HUES6 (cell line): ENCODE data around the gene RCC2.

Experiments
- H3K27ac ChIP-seq: 2 replicates; pipeline ENCODE4 v1.7.0; 2013; ENCODE audit warnings: low read depth, mild to moderate bottlenecking, low read length, inconsistent platforms
- H3K27me3 ChIP-seq: 2 replicates; pipeline ENCODE4 v1.6.1; 2013; ENCODE audit warnings: low read length; ENCODE audit not compliant: control insufficient read depth, insufficient read depth
- H3K36me3 ChIP-seq: 2 replicates; pipeline ENCODE4 v1.6.1; 2013; ENCODE audit warnings: low read length; ENCODE audit not compliant: control insufficient read depth, insufficient read depth
- H3K4me1 ChIP-seq: 2 replicates; pipeline ENCODE4 v1.6.1; 2013; ENCODE audit warnings: low read length; ENCODE audit not compliant: control insufficient read depth, insufficient read depth
- H3K4me3 ChIP-seq: 2 replicates; pipeline ENCODE4 v1.5.1; 2013; ENCODE audit warnings: low read depth, low read length
- H3K9ac ChIP-seq: one replicate; pipeline ENCODE4 v1.6.1; 2013; ENCODE audit warnings: mild to moderate bottlenecking, low read length
- H3K9me3 ChIP-seq: 2 replicates; pipeline ENCODE4 v1.6.1; 2013; ENCODE audit warnings: low read depth, low read length; ENCODE audit not compliant: control insufficient read depth, insufficient read depth

Gene RCC2

DNA sequence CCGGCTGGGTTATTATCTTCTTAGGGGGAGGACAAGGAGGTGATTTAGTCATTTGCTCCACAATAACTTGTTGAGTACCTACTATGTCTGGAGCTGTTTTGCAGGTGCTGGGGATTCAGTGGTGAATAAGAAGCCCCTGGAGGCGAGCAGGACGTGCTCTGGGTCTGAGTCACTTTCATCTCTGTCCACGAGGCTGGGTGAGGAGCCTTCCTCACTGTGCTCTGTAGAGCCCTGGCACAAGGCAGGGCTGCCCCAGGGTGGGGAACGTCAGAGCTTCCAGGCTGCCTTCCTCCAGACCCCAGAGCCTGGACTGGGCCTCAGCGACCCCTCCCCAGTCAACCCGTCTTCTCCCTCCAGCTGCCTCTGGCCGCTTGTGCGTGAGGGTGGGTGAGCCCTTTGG lies 70.0 kb downstream of the RCC2 start:
- no peaks in the 10 kb centered on the region for H3K9me3 ChIP-seq
- 0 out of 2 replicates have a peak, but pooled peaks cover 4% of the 10 kb centered on the region for H3K27me3 ChIP-seq
- H3K36me3 ChIP-seq = no peaks in the 10 kb centered on the region
- peak overlapping the region; percentile 9 for H3K9ac ChIP-seq
- H3K4me3 ChIP-seq = no peak overlapping the region
- no peak overlapping the region for H3K27ac ChIP-seq
- peaks cover 13% of the 10 kb centered on the region for H3K4me1 ChIP-seq

DNA sequence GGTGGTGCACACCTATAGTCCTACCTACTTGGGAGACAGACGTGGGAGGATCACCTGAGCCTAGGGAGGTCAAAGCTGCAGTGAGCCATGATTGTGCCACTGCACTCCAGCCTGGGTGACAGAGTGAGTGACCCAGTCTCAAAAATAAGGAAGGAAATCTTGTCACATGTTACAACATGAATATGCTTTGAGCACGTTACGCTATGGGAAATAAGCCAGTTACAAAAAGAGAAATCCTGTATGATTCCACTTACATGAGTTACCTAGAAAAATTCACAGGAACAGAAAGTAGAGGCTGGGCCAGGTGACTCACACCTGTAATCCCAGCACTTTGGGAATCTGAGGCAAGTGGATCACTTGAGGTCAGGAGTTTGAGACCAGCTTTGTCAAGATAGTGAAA lies 74.2 kb downstream of the RCC2 start:
- H3K9me3 ChIP-seq = no peaks in the 10 kb centered on the region
- no peak overlapping the region for H3K9ac ChIP-seq
- no peak overlapping the region for H3K4me3 ChIP-seq
- no peak overlapping the region for H3K27ac ChIP-seq
- H3K27me3 ChIP-seq = 0 out of 2 replicates have a peak, but pooled peaks cover 4% of the 10 kb centered on the region
- peaks cover 14% of the 10 kb centered on the region for H3K4me1 ChIP-seq
- no peaks in the 10 kb centered on the region for H3K36me3 ChIP-seq

- H3K36me3 ChIP-seq = no peaks in the 10 kb centered on the region
- no peak overlapping the region for H3K9ac ChIP-seq
- no peak overlapping the region for H3K27ac ChIP-seq
- 0 out of 2 replicates have a peak, but pooled peaks cover 4% of the 10 kb centered on the region for H3K27me3 ChIP-seq
- H3K4me1 ChIP-seq = peaks cover 10% of the 10 kb centered on the region
- no peaks in the 10 kb centered on the region for H3K9me3 ChIP-seq
- no peak overlapping the region for H3K4me3 ChIP-seq
Measured at GRCh38 chr1:17363771-17364170, 75.7 kb downstream of the RCC2 start.

DNA sequence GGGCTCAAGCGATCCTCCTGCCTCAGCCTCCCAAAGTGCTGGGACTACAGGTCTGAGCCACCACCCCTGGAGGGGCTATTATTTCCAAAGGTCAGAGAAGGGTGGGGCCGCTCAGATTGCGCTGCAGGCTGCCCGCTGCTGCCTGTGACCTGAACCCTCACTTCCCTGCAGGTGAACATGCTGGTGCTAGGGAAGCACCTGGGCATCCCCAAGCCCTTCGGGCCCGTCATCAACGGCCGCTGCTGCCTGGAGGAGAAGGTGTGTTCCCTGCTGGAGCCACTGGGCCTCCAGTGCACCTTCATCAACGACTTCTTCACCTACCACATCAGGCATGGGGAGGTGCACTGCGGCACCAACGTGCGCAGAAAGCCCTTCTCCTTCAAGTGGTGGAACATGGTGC lies 76.1 kb downstream of the RCC2 start:
- no peak overlapping the region for H3K27ac ChIP-seq

GRCh38 chr1:17361687-17362086 lies 77.8 kb downstream of the RCC2 start:
- no peak overlapping the region for H3K27ac ChIP-seq
- peaks cover 11% of the 10 kb centered on the region for H3K4me1 ChIP-seq
- no peak overlapping the region for H3K4me3 ChIP-seq
- H3K9ac ChIP-seq = no peak overlapping the region
- 0 out of 2 replicates have a peak, but pooled peaks cover 4% of the 10 kb centered on the region for H3K27me3 ChIP-seq
- no peaks in the 10 kb centered on the region for H3K36me3 ChIP-seq
- no peaks in the 10 kb centered on the region for H3K9me3 ChIP-seq

More for the DNA sequence above, 76.1 kb downstream of the RCC2 start:
- no peak overlapping the region for H3K4me3 ChIP-seq
- no peak overlapping the region for H3K9ac ChIP-seq
- H3K27me3 ChIP-seq = 0 out of 2 replicates have a peak, but pooled peaks cover 4% of the 10 kb centered on the region
- H3K4me1 ChIP-seq = peaks cover 11% of the 10 kb centered on the region
- no peaks in the 10 kb centered on the region for H3K36me3 ChIP-seq
- H3K9me3 ChIP-seq = no peaks in the 10 kb centered on the region

DNA sequence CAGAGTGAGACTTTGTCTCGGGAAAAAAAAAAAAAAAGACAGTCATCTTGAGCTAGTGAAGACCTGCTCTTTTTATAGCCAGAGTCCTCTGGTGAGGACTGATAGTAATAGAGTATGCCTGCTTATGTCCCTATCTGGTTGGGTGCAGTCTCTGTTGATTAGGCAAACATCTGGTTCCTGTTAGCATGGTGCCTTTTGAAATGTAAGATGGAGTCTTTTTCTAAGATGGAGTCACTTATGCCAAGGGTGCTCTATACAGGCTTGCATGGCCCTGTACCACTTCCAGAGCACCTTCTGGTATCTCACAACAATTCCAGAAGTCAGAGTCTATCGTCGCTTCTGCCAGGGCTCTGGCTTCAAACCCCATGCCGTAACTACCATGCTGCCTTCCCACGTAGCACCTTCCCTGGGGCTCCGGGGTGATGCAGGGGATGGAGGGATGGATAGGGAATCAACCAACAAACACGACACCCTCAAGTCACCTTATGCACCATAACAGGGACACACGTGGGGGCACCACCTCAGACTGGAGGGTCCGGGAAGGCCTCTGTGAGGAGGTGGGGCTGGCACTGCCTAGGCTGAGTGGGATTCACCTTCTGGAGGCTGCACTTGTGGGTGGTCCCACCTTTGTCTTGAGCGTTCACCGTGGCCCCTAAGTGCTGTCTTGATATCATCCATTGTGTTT lies 79.1 kb downstream of the RCC2 start:
- Histone ChIP-seq H3K4me1 (peaks cover 15% of the 10 kb centered on the region), H3K27me3 (no peaks in the 10 kb centered on the region), H3K4me3 (no peak overlapping the region), H3K9ac (no peak overlapping the region), H3K27ac (no peak overlapping the region), H3K36me3 (no peaks in the 10 kb centered on the region), H3K9me3 (no peaks in the 10 kb centered on the region)

- Histone ChIP-seq H3K36me3 (no peaks in the 10 kb centered on the region), H3K4me1 (peaks cover 15% of the 10 kb centered on the region), H3K9me3 (no peaks in the 10 kb centered on the region), H3K4me3 (no peak overlapping the region), H3K9ac (no peak overlapping the region), H3K27me3 (no peaks in the 10 kb centered on the region), H3K27ac (no peak overlapping the region)
Measured at GRCh38 chr1:17359808-17360207, 79.7 kb downstream of the RCC2 start.

- H3K27ac ChIP-seq = no peak overlapping the region
- H3K27me3 ChIP-seq = no peaks in the 10 kb centered on the region
- H3K36me3 ChIP-seq = no peaks in the 10 kb centered on the region
- H3K4me1 ChIP-seq = peaks cover 15% of the 10 kb centered on the region
- H3K4me3 ChIP-seq = no peak overlapping the region
- H3K9me3 ChIP-seq = no peaks in the 10 kb centered on the region
- H3K9ac ChIP-seq = no peak overlapping the region
Measured at GRCh38 chr1:17359031-17359430, 80.4 kb downstream of the RCC2 start.

GRCh38 chr1:17358557-17358956 lies 80.9 kb downstream of the RCC2 start:
- H3K27ac ChIP-seq = no peak overlapping the region
- no peaks in the 10 kb centered on the region for H3K27me3 ChIP-seq
- peaks cover 15% of the 10 kb centered on the region for H3K4me1 ChIP-seq
- H3K36me3 ChIP-seq = no peaks in the 10 kb centered on the region
- H3K9ac ChIP-seq = no peak overlapping the region
- no peaks in the 10 kb centered on the region for H3K9me3 ChIP-seq
- no peak overlapping the region for H3K4me3 ChIP-seq
